Left cardiac atrium (tissue), 4 donors: ENCODE measurements around the gene PLD4. TPM values are rescaled to one million over a fixed set of nuclear protein-coding genes. Genes with fewer than 3 reads are reported as not detected.
A peak's percentile ranks its signal among the peaks of the same experiment; 100 is the strongest.
"Not testable (repeated sequence)": the region's sequence is repeated elsewhere in the genome, so short reads cannot be mapped to it uniquely, and the experiment has no call there.

Source experiments
- ATAC-seq, 2 donors: fragments of 200-7000 bp; cut with Tn5 transposase; one replicate each; pipeline ENCODE4 v1.9.1; 2020; ENCODE audit warnings: mild to moderate bottlenecking in 2 of 2, moderate library complexity in 2 of 2
- DNase-seq: peaks from one replicate; pipeline ENCODE4 v3.0.0-alpha.2; 2020
- intact Hi-C, 2 donors: fragments of 100-400 bp; cut with DNase I; formaldehyde crosslinking; loops; one replicate each; pipeline versions ENCODE4 v1.14.1 to v1.15.1; 2022 to 2023
- total RNA-seq, 2 donors: library from RNA; stranded (reverse); fragmentation: NEBNext Ultra II Directional; extraction: Animal tissue kit (Norgen Biotek cat#: 25700); gene quantifications; one replicate each; pipeline ENCODE4 v1.2.1, GENCODE V29; 2021
- donor health status: DM: no; HTN: yes; CAD: no.
- donor health status: DM: no; HTN: yes; CAD: no; lungs with severe emphysema.
- donor health status: DM: yes; HTN: yes; CAD: no.
- donor health status: Dilated cardiomyopathy.

The PLD4 gene
- total RNA-seq, 2 donors from 2014 or later: 0.13 to 0.24 TPM

- DNase-seq: peak; percentile 54
- peak; percentile 8 to 28 for ATAC-seq
Measured at GRCh38 chr14:104895786-104896661, 28.7 kb upstream of the PLD4 start.

DNA sequence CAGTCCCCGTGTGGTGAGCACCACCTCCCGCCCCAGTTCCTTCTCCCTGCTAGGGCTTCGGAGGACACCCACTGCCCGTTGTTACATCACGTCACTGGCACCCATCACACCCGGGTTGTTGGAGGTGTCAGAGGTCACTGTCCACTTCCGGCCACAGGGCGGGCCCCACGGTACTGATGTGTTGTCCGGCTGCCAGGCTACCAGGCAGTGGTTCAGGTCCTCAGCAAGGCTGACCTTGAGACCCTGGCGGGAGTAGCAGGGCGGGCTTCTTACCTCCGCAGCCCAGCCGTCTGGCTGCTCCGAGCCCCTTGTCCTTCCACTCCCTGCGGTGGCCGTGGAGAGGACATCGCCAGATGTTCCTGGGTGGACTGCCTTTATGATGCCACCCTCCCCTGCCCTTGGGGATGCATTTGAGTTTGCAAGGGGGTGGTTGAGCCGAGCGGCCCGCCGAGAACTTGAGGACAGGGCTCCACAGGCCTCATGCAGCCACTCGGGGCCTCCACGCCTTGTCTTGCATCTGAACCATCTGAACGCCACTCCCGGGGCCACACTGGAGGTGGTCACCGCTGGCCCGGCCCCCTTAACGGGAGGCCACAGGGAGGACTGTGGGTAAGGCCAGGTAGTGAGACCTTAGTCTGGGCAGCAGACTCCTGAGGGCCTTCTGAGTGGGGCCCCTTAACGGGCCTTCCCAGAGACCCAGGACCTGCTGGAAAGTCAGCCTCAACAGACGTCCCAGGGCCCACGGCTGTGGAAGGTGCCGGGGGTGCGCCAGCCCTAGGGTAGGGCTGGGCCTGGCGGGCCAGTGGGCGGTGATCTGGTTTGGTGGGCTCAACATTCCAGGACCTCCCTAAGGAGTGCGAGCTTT, 27.1 kb upstream of the PLD4 start:
- ATAC-seq (no peak), DNase-seq (no peak)

More at GRCh38 chr14:104895786-104896661, 28.7 kb upstream of the PLD4 start:
- intact Hi-C loops: loop anchor here in 1 of 2 donors (5.0 kb wide), 1 partner anchor 146 kb away; no protein-coding TSS in a partner anchor

DNA sequence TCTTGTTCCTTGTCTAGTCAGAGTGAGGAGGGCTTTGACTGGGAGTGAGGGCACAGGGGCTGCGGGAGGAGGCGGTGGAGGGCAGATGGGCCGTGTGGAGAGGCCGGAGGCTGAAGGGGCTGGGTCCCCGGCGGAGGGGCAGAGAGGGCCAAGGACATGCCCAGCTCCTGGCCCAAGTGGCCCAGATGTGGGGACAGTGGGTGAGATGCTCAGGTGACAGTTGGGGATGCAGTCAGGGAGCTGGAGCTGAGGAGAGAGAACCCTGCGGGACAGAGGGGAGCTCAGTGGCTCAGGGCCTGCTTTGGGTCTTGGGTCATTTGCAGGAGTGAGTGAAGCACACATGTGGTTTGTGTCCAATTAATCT, 26.5 kb upstream of the PLD4 start:
- no peak for ATAC-seq
- intact Hi-C loops: loop anchor here in 1 of 2 donors (5.0 kb wide), 1 partner anchor 144 kb away; no protein-coding TSS in a partner anchor
- DNase-seq: no peak

More for the DNA sequence above, 27.1 kb upstream of the PLD4 start:
- intact Hi-C loops: loop anchor here in 1 of 2 donors (5.0 kb wide), 1 partner anchor 145 kb away; no protein-coding TSS in a partner anchor

- DNase-seq: peak; percentile 29
- intact Hi-C loops: loop anchor here in 1 of 2 donors (5.0 kb wide), 1 partner anchor 143 kb away; no protein-coding TSS in a partner anchor
- peak in 1 of 2 donors; percentile 16 for ATAC-seq
Measured at GRCh38 chr14:104898870-104899510, 25.7 kb upstream of the PLD4 start.

DNA sequence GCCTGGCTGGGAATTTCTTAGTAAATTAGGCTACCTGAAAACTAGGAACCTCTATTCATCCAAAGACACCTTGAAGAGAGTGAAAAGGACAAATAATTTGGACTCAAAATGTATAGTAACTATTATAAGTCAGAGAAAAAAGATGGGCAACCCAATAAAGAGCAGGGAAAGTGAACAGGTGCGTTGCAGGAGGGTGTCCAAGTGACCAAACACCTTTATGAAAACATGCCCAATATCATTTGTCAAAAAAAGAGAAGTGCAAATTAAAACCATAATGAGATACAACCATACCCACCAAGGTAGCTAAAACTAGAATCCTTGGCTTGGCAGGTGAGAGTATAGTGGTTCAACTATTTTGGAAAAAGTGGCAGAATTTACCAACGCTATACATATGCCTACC, 24.9 kb upstream of the PLD4 start:
- DNase-seq (no peak), ATAC-seq (no peak)
- intact Hi-C loops: loop anchor here in 1 of 2 donors (5.0 kb wide), 1 partner anchor 143 kb away; no protein-coding TSS in a partner anchor

DNA sequence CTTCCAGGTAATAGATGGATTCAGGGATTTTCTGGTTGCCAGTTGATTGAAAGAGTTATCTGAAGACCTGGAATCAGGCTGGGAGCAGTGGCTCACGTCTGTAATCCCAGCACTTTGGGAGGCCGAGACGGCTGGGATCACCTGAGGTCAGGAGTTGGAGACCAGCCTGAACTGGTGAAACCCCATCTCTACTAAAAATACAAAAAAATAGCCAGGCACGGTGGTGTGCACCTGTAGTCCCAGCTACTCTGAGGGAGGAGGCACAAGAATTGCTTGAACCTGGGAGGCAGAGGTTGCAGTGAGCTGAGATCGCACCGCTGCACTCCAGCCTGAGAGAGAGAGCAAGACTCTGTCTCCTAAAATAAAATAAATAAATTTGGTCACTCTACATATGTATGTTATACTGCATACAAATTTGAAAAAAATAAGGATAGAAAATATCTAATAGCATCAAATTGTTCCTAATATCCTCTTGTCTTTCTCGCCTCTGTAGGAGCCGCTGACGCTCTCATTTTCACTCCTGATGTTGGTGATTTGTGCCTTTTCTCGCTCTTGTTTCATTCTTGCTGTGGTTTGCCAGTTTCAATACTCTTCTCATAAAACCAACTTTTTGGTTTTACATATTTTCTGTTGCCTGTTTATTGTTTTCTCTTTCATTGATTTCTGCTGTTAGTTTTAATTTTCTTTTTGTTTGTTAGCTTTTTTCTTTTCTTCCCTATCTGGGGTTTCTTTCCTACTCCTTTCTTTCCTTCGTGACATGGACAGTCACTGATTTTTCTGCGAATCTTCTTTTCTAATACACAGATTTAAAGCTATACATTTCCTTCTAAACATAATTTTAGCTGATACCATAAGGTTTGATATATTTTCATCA, 23.8 kb upstream of the PLD4 start:
- intact Hi-C loops: no loop called here
- no peak for ATAC-seq
- DNase-seq: no peak

GRCh38 chr14:104903990-104904389, 20.7 kb upstream of the PLD4 start:
- intact Hi-C loops: no loop called here
- DNase-seq: no peak
- ATAC-seq: no peak

DNA sequence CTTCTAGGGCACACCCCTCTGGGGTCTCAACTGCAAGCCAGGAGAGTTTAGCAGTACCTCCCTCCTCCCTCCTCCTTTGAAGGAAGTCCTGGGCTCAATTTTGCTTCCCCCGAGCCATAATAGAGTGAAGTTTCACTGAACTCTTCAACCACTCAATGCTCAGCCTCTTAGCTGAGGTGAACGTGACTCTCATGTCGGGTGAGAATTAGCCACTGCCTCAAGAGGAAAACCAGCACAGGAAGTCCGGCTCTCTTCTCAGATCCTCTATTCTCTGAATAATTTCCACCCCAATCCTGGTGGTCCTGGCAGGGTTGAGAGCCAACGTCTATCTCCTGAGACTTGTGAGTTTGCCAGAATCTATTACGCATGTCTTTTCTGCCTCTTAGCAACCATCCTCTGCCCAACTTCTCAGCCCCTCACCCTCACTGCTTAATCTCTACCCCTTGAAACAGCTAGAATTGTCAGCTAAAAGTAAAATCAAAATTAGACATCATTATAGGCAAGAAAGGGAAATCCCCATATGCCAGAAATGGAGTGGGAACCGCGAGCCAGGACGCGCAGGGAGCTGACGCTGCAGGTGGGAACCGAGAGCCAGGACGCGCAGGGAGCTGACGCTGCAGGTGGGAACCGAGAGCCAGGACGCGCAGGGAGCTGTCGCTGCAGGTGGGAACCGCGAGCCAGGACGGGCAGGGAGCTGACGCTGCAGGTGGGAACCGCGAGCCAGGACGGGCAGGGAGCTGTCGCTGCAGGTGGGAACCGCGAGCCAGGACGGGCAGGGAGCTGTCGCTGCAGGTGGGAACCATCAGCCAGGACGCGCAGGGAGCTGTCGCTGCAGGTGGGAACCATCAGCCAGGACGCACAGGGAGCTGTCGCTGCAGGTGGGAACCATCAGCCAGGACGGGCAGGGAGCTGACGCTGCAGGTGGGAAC, 19.8 kb upstream of the PLD4 start:
- ATAC-seq, intact Hi-C loops, DNase-seq: not testable (repeated sequence)

DNA sequence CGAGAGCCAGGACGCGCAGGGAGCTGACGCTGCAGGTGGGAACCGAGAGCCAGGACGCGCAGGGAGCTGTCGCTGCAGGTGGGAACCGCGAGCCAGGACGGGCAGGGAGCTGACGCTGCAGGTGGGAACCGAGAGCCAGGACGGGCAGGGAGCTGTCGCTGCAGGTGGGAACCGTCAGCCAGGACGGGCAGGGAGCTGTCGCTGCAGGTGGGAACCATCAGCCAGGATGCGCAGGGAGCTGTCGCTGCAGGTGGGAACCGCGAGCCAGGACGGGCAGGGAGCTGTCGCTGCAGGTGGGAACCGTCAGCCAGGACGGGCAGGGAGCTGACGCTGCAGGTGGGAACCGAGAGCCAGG, 19.1 kb upstream of the PLD4 start:
- intact Hi-C loops, DNase-seq, ATAC-seq: not testable (repeated sequence)

GRCh38 chr14:104908303-104908702, 16.4 kb upstream of the PLD4 start:
- intact Hi-C loops: no loop called here
- ATAC-seq: no peak
- no peak for DNase-seq

GRCh38 chr14:104912053-104912452, 12.6 kb upstream of the PLD4 start:
- ATAC-seq (no peak), DNase-seq (no peak)
- intact Hi-C loops: no loop called here

DNA sequence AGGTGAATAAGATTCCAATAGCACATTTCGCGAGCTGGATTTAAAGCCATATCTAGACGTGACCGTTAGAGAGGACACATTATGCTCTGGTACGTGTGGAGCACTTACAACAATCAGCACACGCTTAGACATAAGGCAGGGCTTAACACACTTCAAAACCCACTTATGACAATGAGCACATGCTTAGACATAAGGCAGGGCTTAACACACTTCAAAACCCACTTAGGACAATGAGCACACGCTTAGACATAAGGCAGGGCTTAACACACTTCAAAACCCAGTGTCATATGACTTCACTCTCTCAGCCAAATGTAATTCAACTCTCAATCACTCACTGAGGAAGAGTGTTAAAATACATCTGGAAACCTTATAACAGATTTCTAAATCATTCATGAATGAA, 11.2 kb upstream of the PLD4 start:
- ATAC-seq: peak in 1 of 2 donors; percentile 49

GRCh38 chr14:104917116-104917515, 7.6 kb upstream of the PLD4 start:
- intact Hi-C loops: no loop called here
- no peak for DNase-seq
- ATAC-seq: no peak

More for the DNA sequence above, 11.2 kb upstream of the PLD4 start:
- no peak for DNase-seq
- intact Hi-C loops: no loop called here

GRCh38 chr14:104917993-104918392, 6.7 kb upstream of the PLD4 start:
- no peak for ATAC-seq
- intact Hi-C loops: no loop called here

GRCh38 chr14:104919152-104919992, 5.3 kb upstream of the PLD4 start:
- ATAC-seq, intact Hi-C loops, DNase-seq: not testable (repeated sequence)

More at GRCh38 chr14:104917993-104918392, 6.7 kb upstream of the PLD4 start:
- DNase-seq: no peak

DNA sequence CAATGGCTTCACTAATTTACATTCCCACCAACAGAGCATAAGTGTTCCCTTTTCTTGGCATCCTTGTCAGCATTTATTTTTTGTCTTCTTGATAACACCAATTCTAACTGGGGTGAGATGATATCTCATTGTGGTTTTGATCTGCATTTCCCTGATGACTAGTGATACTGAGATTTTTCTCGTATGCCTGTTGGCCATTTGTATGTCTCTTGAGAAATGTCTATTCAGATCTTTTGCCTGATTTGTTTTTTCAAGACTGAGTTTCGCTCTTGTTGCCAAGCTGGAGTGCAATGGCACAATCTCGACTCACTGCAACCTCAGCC, 4.7 kb upstream of the PLD4 start:
- intact Hi-C loops: no loop called here
- ATAC-seq: no peak
- no peak for DNase-seq
